Endometrial microvascular endothelial cells (primary cell): ENCODE measurements around the gene SPON1. TPM values are rescaled to one million over a fixed set of nuclear protein-coding genes. Genes with fewer than 3 reads are reported as not detected.

Experiments
- in situ Hi-C: cut with HindIII; loops from 2 replicates; pipeline ENCODE4 v1.10.0; 2017; ENCODE audit warnings: low sequenced_read_pairs, low pct_unique_long_range_greater_than_20kb; ENCODE audit errors: inconsistent ontology term
- total RNA-seq: library from RNA; depleted of rRNA; stranded (reverse); fragments of >200 nt; gene quantifications from one replicate; pipeline ENCODE4 v1.2.3, GENCODE V29; 2015; ENCODE audit errors: inconsistent ontology term

SPON1 gene
- total RNA-seq, 1 donor from 2014 or later: not detected

- in situ Hi-C loops: no loop called here
Observed at GRCh38 chr11:14102766-14103165, 140.2 kb downstream of the SPON1 start.

DNA sequence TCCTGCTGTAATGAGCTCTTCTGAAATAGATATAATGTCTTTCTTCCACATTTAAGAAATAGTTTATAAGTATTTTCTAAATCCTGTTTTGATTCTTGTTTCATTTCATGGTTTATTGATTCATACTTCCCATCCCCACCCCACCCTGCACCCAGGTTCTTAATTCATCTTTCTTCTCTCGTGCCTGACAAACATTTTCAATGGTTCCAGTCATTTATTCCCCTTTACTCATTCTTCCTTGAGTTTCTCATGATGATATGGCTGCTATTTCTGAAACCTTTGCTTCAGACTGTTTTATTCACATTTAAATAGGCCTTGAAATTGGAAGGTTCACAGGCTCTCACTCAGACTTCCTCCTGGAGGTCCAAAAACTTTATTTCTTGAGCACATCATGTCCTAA, 142.9 kb downstream of the SPON1 start:
- in situ Hi-C loops: no loop called here

DNA sequence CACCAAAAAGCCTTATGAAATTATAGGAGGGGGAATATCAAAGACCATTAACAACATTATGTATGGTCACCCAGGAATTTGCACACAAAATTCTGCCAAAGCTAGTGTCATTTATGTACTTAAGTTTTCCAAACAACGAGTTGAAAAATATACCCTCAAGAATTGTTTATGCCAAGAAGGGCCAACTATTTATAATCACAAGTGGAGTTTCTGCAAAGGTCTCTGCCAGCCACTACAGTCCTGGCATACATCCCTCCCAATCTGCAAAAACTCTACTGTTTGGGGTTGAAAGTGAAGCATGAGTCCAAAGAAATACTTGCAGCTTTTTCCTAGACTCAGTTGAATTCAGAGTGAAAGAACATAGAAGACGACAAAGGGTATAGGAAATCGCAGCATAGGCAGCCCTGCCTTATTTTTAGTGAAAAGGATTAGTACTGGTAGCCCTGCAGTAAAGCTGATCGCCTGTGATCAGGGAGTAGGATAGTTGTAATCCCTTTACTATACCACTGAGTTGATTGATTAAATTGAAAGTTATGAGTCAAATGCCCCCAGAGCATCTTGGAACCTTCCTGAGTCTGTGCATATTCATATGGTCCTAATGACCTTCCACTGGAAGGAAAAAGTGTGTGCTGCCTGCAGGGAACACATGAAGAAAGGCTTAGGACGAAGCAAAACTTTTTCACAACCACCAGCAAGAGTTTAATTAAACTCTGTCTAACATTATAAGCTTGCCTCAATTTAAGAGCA, 144.0 kb downstream of the SPON1 start:
- in situ Hi-C loops: no loop called here

DNA sequence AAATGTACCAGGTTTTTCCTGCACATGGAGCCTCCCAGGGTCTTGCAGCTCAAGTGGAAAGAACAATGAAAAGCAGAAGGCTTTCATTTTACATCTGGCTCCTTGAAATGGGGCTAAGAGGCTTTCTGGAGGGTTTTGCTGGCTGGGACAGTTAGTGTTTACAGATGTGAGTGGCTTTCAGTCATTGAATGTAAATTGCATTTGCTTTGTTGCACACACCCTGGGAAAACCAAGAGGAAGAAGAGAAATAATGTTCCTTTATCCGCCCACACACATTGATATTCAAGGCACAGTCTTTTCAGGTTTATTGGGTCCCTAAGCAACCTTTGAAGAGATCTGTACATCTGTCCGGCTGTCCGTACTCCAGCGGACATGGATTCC, 144.5 kb downstream of the SPON1 start:
- in situ Hi-C loops: no loop called here

DNA sequence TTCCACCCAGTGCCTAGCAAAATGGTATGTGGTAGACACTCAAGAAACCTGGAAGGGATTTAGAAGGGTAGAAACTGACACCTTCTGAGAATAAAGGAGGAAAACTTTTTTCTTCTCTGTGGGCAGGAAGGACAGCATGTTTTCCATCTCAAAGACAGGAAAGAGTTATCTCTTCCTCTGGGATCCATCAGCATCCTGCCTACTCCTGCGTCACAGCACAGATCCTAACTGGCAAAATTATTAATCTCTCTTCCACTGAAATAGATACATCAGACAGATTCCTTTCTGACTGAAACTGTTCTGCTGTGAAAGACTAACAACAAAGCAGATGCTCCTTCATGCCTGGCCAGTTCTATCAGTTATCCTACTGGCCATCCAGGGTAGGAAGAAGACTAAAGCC, 147.2 kb downstream of the SPON1 start:
- in situ Hi-C loops: no loop called here

DNA sequence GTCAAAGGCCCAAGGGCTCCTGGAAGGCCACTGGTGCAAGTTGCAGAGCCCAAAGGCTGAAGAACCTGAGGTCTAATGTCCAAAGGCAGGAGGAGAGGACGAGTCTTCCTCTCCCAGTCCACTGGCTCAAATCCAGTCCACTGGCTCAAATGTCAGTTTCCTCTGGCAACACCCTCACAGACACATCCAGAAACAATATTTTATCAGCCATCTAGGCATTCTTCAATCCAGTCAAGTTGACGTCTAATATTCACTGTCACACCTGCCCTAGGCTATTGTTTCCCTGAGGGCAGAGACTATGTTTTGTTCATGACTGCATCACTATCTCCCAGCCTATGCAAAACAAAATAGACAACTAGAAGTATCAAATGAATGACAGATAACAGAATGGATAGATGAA, 148.1 kb downstream of the SPON1 start:
- in situ Hi-C loops: no loop called here

GRCh38 chr11:14111496-14111895, 149.0 kb downstream of the SPON1 start:
- in situ Hi-C loops: no loop called here

- in situ Hi-C loops: no loop called here
Observed at GRCh38 chr11:14112721-14113120, 150.2 kb downstream of the SPON1 start.

GRCh38 chr11:14114269-14114668, 151.7 kb downstream of the SPON1 start:
- in situ Hi-C loops: no loop called here

DNA sequence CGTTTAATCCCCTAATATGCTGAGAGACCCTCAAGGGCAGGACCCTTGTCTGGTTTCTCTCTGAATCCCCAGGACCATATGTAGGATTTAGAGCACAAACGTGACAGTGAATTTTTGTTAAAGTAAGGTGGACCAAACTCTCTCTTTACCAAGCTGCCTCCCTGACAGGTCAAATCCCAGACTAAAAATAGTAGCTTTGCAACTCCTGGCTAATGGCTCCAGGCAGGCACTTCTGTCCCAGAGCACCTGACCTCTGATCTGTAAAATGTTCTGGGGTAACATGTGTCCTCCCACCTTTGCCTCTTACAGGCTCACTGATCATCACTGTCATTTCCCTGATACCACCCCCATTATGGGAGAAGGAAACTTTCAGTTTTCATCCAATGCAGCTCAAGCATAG, 152.3 kb downstream of the SPON1 start:
- in situ Hi-C loops: no loop called here

DNA sequence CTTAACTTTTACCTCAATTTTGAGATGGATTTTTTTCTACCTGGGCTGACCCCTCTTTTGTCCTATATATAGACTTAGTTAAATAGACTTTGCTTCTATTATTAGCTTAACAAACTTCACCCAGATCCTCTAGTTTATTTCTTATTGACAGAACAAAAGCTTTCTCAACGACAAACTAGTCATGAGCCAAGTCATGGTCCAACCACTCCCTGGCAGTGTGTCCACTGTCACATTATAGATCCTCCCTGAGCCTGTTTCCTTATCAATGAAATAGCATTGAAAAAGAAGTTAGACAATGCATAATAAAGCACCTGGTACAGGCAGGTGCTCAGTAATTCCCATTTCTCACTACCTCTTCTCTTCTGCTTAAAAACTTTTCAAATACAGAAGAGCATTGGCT, 155.1 kb downstream of the SPON1 start:
- in situ Hi-C loops: no loop called here

GRCh38 chr11:14118072-14118471, 155.5 kb downstream of the SPON1 start:
- in situ Hi-C loops: no loop called here

DNA sequence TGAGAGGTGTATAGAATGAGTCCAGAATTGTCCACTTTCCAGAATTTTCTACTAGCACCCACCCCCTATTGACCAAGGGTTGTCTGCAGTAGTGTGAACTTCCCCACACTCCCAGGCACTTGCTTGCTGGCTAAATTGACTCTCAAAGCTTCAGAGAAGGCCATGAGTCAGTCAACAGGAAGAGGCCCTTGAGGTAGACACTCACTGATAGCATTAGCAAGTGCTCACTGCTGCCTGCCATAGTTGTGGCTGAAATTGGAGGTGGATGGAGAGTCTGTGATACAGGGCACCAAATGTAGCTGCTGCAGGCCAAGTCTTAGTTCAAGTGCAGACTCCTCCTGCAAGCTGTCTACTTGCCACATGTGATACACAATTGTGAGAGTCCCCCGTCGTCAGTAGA, 156.8 kb downstream of the SPON1 start:
- in situ Hi-C loops: no loop called here

GRCh38 chr11:14124350-14124749, 161.8 kb downstream of the SPON1 start:
- in situ Hi-C loops: no loop called here

DNA sequence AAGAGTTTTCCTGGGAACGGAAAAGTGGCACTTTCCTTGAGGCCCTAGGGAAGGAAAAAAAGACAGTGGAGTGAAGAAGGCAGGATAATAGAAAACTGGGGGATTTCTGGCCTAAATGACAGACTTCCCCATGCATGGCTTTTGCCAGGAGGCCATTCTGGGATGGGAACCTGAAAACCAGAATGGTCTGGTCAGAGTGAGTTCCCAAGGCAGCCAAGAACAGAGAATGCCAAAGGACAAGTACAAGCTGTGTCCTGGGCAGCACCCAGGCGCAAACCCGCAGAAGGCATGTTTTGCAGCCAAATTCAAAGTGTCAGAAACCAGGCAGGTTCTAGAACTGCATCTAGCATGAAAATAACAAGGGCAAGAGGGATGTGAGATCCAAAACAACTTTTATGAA, 162.4 kb downstream of the SPON1 start:
- in situ Hi-C loops: no loop called here

GRCh38 chr11:14125529-14125928, 163.0 kb downstream of the SPON1 start:
- in situ Hi-C loops: no loop called here

DNA sequence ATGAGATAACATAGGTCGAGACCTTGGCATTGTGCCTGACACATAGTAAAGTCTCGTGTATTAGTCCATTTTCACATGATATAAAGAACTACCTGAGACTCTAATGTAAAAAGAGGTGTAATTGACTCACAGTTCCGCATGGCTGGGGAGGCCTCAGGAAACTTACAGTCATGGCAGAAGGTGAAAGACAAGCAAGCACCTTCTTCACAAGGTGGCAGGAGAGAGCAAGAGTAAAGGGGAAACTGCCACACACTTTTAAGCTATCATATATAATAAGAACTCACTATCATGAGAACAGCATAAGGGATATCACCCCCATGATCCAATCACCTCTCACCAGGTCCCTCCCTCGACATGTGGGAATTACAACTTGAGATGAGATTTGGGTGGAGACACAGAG, 165.2 kb downstream of the SPON1 start:
- in situ Hi-C loops: no loop called here

DNA sequence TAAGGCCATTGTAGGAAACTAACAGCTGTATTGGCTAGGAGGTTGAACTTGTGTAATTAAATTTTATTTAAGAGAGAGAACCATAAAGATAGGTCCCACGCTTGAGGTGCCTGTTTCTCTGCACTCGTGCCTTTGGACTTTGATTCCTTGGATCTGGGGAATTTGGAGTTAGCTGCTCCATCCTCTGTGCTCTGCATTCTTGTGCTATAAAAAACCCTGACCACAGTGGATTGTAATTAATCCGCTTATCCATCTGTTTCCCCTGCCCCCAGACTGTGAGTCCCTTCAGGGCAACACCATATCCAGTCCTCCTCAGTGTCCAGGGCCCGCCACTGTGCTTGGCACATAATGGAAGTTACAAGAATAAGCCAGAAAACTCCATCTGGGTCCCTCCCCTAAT, 169.8 kb downstream of the SPON1 start:
- in situ Hi-C loops: no loop called here

DNA sequence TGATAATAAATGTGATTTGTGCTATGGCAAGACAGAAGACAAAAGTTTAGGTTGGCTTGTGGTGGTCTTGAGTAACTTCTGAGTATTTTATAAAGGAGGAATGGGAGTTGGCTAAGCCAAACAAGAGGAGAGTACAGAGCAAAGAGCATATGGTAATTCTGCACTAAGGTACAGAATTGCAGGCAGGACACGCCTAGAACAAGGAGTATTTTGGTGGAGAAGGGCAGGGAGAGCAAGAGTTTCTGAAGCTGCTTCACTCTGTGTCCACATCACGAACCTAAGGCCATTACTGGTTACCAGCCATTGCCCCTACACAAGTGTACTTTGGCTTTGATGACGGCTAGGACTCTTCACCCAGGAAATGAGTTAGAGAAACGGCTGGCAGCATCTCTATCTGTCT, 170.9 kb downstream of the SPON1 start:
- in situ Hi-C loops: no loop called here

DNA sequence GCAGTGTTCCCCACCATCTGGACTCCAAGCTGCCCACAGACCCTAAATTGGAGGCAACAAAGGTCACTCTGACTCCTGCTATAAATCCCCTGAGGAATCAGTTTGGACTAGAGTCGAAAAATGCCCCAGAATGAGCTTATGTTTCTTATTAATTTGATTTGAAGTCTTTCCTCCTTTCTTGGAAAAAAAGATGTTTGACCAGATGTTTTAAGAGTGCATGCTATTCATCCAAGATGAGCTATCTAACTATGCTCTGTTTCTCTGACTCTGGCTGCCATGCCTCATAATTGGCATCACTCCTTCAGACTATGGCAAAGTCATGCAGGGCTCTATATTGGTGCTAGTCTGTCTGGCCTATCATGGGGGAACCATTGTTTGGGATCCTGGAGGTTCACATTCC, 174.0 kb downstream of the SPON1 start:
- in situ Hi-C loops: no loop called here

GRCh38 chr11:14137284-14137683, 174.8 kb downstream of the SPON1 start:
- in situ Hi-C loops: no loop called here
